ENCODE data around the gene C9orf43. TPM values are rescaled to one million over a fixed set of nuclear protein-coding genes. Genes with fewer than 3 reads are reported as not detected.
"Not testable (repeated sequence)": the region's sequence is repeated elsewhere in the genome, so short reads cannot be mapped to it uniquely, and the experiment has no call there.

The C9orf43 gene
- polyA plus RNA-seq, 1 experiment: 0.23 TPM

DNA sequence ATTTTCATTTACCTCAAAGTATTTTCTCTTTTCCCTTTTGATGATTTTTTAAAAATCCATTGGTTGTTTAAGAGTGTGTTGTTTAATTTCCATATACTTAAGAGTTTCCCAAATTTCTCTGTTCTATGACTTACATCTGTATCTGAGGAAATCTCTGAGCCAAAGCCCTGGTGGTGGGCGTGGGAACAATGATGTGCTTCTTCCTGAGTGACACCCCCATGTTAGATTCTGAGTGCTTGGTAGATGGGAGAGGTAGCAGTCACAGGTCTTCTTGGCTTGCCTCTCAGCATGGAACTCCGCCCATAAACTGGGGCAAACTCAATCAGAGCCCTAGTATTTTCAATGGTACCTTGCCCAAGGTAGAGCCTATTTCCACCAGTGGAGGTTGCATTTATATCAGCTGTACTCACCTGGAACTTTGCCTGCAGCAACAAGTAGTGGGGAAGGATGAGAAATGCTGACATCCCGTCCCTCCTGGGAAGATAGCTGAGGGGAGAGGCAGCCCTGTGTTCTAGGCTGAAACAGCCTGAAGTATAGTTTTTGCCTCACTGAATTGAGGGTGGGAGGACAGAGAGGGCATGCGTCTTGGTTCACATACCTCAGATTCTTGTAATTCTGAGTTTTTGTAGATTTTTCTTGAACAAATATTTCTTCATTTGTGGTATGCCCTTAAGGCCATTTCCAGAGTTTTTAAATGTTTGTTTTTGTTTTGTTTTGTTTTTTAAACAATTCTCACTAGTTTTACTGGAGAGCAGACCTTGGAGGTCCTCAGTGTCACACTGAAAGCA is 26.4 kb downstream of the C9orf43 start:
- no peak for DNase-seq (ENCODE audit: low read depth)
- CTCF ChIA-PET: interaction anchor here (1.3 to 1.4 kb wide), 2 partner anchors 9 to 39 kb away, joined by 3 to 5 read pairs; no protein-coding TSS in a partner anchor
- Histone ChIP-seq H3K4me3 (ENCODE audit: low read depth, low read length) (no peak overlapping the region), H3K27me3 (ENCODE audit: control insufficient read depth, insufficient read depth, low read length) (0 out of 2 replicates have a peak, but pooled peaks cover 4% of the 10 kb centered on the region), H3K36me3 (ENCODE audit: control insufficient read depth, insufficient read depth, low read length) (no peaks in the 10 kb centered on the region)
- TF ChIP-seq, protein P1, sequence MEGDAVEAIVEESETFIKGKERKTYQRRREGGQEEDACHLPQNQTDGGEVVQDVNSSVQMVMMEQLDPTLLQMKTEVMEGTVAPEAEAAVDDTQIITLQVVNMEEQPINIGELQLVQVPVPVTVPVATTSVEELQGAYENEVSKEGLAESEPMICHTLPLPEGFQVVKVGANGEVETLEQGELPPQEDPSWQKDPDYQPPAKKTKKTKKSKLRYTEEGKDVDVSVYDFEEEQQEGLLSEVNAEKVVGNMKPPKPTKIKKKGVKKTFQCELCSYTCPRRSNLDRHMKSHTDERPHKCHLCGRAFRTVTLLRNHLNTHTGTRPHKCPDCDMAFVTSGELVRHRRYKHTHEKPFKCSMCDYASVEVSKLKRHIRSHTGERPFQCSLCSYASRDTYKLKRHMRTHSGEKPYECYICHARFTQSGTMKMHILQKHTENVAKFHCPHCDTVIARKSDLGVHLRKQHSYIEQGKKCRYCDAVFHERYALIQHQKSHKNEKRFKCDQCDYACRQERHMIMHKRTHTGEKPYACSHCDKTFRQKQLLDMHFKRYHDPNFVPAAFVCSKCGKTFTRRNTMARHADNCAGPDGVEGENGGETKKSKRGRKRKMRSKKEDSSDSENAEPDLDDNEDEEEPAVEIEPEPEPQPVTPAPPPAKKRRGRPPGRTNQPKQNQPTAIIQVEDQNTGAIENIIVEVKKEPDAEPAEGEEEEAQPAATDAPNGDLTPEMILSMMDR (IDR thresholded peaks at IDR 0.05; ENCODE audit: insufficient read depth, low read depth, low read length): no peak
- POLR2A ChIA-PET: no interaction called here

DNA sequence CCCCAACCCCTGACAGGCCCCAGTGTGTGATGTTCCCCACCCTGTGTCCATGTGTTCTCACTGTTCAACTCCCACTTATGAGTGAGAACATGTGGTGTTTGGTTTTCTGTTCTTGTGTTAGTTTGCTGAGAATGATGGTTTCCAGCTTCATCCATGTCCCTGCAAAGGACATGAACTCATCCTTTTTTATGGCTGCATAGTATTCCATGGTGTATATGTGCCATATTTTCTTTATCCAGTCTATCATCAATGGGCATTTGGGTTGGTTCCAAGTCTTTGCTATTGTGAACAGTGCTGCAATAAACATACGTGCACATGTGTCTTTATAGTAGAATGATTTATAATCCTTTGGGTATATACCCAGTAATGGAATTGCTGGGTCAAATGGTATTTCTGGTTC is 27.2 kb downstream of the C9orf43 start:
- DNase-seq (ENCODE audit: low read depth); POLR2A ChIA-PET; H3K27me3 ChIP-seq (ENCODE audit: control insufficient read depth, insufficient read depth, low read length); H3K36me3 ChIP-seq (ENCODE audit: control insufficient read depth, insufficient read depth, low read length); H3K4me3 ChIP-seq (ENCODE audit: low read depth, low read length): not testable (repeated sequence)
- CTCF ChIA-PET: interaction anchor here (1.0 kb wide), 1 partner anchor 9 kb away, joined by 5 read pairs; no protein-coding TSS in a partner anchor

DNA sequence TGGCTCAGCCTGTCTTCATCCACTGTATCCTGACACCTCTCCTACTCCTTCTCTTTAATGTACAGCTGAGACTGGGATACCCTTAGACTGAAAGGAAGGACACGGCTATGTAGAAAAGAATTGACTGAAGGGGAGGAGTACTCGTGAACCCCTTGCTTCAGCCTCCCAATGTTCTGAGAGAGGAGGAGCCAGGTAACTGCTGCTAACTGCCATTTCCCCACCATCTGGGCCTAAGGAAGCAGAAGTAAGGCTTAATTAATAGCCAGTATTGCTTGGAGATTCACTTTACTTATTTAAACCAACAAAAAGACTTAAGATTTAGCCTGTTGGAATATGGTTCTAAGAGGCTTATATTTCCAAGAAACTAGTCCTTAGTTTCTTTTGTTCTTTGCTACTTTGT is 34.2 kb downstream of the C9orf43 start:
- no peak for DNase-seq (ENCODE audit: low read depth)
- Histone ChIP-seq H3K36me3 (ENCODE audit: control insufficient read depth, insufficient read depth, low read length) (no peaks in the 10 kb centered on the region), H3K4me3 (ENCODE audit: low read depth, low read length) (no peak overlapping the region), H3K27me3 (ENCODE audit: control insufficient read depth, insufficient read depth, low read length) (no peaks in the 10 kb centered on the region)
- CTCF ChIA-PET: interaction anchor here (0.7 to 10.1 kb wide), 7 partner anchors 12 to 210 kb away, joined by 3 to 288 read pairs (median 13); no protein-coding TSS in a partner anchor
- TF ChIP-seq, protein P1 (IDR thresholded peaks at IDR 0.05; ENCODE audit: insufficient read depth, low read depth, low read length): no peak
- POLR2A ChIA-PET: no interaction called here

DNA sequence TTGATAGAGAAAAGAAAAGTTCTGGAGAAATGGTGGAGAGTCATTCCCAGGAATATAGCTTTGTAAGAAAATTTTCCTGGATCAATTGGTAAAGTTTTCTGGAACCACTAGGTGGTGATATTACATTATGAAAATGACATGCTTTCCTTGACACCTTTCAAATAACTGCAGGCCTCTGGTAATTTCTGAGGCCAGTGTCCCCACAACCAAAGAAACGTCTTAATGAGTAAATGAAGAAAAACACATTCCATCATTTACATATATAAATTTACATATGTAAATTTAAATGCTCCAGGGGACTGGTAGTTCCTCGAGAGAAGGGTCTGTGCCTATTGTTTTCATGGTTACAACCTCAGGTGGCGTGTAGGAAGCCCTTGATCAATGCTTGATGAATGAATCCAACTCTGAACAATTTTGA is 35.8 kb downstream of the C9orf43 start:
- TF ChIP-seq, protein P1 (IDR thresholded peaks at IDR 0.05; ENCODE audit: insufficient read depth, low read depth, low read length): peak; percentile 49
- Histone ChIP-seq H3K36me3 (ENCODE audit: control insufficient read depth, insufficient read depth, low read length) (no peaks in the 10 kb centered on the region), H3K4me3 (ENCODE audit: low read depth, low read length) (no peak overlapping the region), H3K27me3 (ENCODE audit: control insufficient read depth, insufficient read depth, low read length) (no peaks in the 10 kb centered on the region)
- DNase-seq (ENCODE audit: low read depth): no peak
- ChIA-PET CTCF (interaction anchor here (0.6 to 10.1 kb wide), 26 partner anchors 8 to 239 kb away, joined by 3 to 288 read pairs (median 4); partner anchors contain the start of genes C9orf43, CDC26, POLE3 and PRPF4), POLR2A (no interaction called here)

DNA sequence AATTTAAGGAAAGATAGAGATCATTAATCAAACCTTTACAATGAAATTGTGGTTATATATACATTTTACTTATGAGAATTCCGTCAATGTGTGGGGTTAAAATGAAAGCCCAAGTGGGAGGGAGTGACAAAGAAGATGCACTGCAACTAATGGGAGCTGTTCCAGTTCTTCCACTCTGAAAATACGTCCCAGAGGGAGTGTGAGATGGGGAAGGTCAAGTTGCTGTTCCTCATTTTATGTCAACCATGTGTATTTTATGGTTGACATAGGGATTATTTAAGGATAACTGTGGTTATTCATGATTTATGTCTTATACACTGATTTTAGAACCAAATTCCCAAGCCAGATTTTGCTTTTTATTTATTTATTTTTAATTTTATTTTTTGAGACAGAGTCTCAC is 38.8 kb downstream of the C9orf43 start:
- CTCF ChIA-PET: interaction anchor here (2.6 to 10.1 kb wide), 3 partner anchors 130 to 206 kb away, joined by 9 to 288 read pairs (median 157); no protein-coding TSS in a partner anchor

More for the DNA sequence above, 38.8 kb downstream of the C9orf43 start:
- POLR2A ChIA-PET: no interaction called here
- TF ChIP-seq, protein P1 (IDR thresholded peaks at IDR 0.05; ENCODE audit: insufficient read depth, low read depth, low read length): no peak
- no peak overlapping the region for H3K4me3 ChIP-seq (ENCODE audit: low read depth, low read length)
- no peak for DNase-seq (ENCODE audit: low read depth)
- H3K36me3 ChIP-seq (ENCODE audit: control insufficient read depth, insufficient read depth, low read length): no peaks in the 10 kb centered on the region
- H3K27me3 ChIP-seq (ENCODE audit: control insufficient read depth, insufficient read depth, low read length): no peaks in the 10 kb centered on the region
